ENCODE data around the gene WDR1.

The WDR1 gene

GRCh38 chr4:10154241-10154640 lies 37.6 kb upstream of the WDR1 start:
- Histone ChIP-seq H3K27ac (no peak overlapping the region), H3K4me3 (ENCODE audit: low read depth, low read length) (no peak overlapping the region), H3K36me3 (replicated peaks) (no peaks in the 10 kb centered on the region), H3K27me3 (replicated peaks) (peaks cover 3% of the 10 kb centered on the region)
- in situ Hi-C loops (cut with HindIII; ENCODE audit: low pct_ligation_motif_present, low sequenced_read_pairs) = loop anchor here (25.0 kb wide), 1 partner anchor 383 kb away; no protein-coding TSS in a partner anchor
- no peak for DNase-seq
- no peak for TF ChIP-seq CTCF (IDR thresholded peaks at IDR 0.05; ENCODE audit: low read depth, low read length, missing control alignments)

- Histone ChIP-seq H3K36me3 (replicated peaks) (no peaks in the 10 kb centered on the region), H3K27me3 (replicated peaks) (peaks cover 3% of the 10 kb centered on the region), H3K4me3 (ENCODE audit: low read depth, low read length) (no peak overlapping the region), H3K27ac (no peak overlapping the region)
- DNase-seq = no peak
- TF ChIP-seq CTCF (IDR thresholded peaks at IDR 0.05; ENCODE audit: low read depth, low read length, missing control alignments) = no peak
- in situ Hi-C loops (cut with HindIII; ENCODE audit: low pct_ligation_motif_present, low sequenced_read_pairs) = loop anchor here (25.0 kb wide), 1 partner anchor 384 kb away; no protein-coding TSS in a partner anchor
Measured at GRCh38 chr4:10153161-10153560, 36.6 kb upstream of the WDR1 start.

DNA sequence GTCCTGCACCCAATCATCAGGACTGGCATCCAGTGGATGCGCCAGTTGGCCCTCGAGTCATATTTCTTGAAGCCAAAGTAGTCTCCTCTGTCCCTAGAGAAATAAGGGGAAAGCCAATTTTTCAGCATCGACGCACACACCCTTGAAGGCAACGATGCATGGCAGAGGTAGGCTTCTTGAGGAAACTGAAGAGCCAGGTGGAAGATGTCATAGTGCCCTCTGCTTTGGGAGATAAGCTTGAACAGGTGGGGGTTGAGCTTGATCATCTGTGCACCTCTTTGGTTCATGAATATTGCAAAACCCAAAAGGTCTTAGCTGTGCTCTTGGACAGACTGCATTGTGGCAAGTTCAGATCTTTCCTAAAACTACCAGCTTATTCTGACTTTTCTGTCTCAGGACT lies 34.6 kb upstream of the WDR1 start:
- Histone ChIP-seq H3K27ac (no peak overlapping the region), H3K36me3 (replicated peaks) (no peaks in the 10 kb centered on the region), H3K4me3 (ENCODE audit: low read depth, low read length) (no peak overlapping the region), H3K27me3 (replicated peaks) (peaks cover 3% of the 10 kb centered on the region)
- in situ Hi-C loops (cut with HindIII; ENCODE audit: low pct_ligation_motif_present, low sequenced_read_pairs) = loop anchor here (25.0 kb wide), 1 partner anchor 386 kb away; no protein-coding TSS in a partner anchor
- no peak for TF ChIP-seq CTCF (IDR thresholded peaks at IDR 0.05; ENCODE audit: low read depth, low read length, missing control alignments)
- DNase-seq = no peak

- DNase-seq = no peak
- TF ChIP-seq CTCF (IDR thresholded peaks at IDR 0.05; ENCODE audit: low read depth, low read length, missing control alignments) = no peak
Measured at GRCh38 chr4:10144966-10145365, 28.4 kb upstream of the WDR1 start.

DNA sequence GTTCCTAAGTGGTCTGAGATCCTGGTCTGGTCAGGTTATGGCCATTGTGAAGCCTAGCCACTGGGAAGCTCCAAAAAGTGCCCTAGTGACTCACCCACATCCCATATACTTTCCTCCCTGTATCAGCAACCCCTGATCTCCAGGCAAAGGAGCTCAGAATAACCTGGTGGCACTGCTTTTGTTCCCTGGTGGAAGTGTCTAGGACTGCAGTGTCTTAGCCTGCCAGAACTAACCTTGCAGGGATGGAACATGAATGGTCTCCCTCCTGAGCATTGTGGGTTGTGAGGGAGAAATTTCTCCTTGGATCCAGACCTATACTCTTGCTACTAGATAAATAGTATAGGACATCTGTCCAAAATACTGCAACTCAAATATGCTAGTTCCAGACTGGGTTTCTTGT lies 27.9 kb upstream of the WDR1 start:
- no peaks in the 10 kb centered on the region for H3K27me3 ChIP-seq (replicated peaks)
- TF ChIP-seq CTCF (IDR thresholded peaks at IDR 0.05; ENCODE audit: low read depth, low read length, missing control alignments) = no peak
- no peak for DNase-seq
- no peak overlapping the region for H3K27ac ChIP-seq
- H3K4me3 ChIP-seq (ENCODE audit: low read depth, low read length) = no peak overlapping the region
- H3K36me3 ChIP-seq (replicated peaks) = no peaks in the 10 kb centered on the region
- in situ Hi-C loops (cut with HindIII; ENCODE audit: low pct_ligation_motif_present, low sequenced_read_pairs) = no loop called here

More at GRCh38 chr4:10144966-10145365, 28.4 kb upstream of the WDR1 start:
- no peak overlapping the region for H3K4me3 ChIP-seq (ENCODE audit: low read depth, low read length)
- no peak overlapping the region for H3K27ac ChIP-seq
- in situ Hi-C loops (cut with HindIII; ENCODE audit: low pct_ligation_motif_present, low sequenced_read_pairs) = no loop called here
- no peaks in the 10 kb centered on the region for H3K27me3 ChIP-seq (replicated peaks)
- no peaks in the 10 kb centered on the region for H3K36me3 ChIP-seq (replicated peaks)

- in situ Hi-C loops (cut with HindIII; ENCODE audit: low pct_ligation_motif_present, low sequenced_read_pairs) = no loop called here
- TF ChIP-seq CTCF (IDR thresholded peaks at IDR 0.05; ENCODE audit: low read depth, low read length, missing control alignments) = no peak
- Histone ChIP-seq H3K4me3 (ENCODE audit: low read depth, low read length) (no peak overlapping the region), H3K36me3 (replicated peaks) (no peaks in the 10 kb centered on the region), H3K27me3 (replicated peaks) (no peaks in the 10 kb centered on the region), H3K27ac (no peak overlapping the region)
- no peak for DNase-seq
Measured at GRCh38 chr4:10143171-10143570, 26.6 kb upstream of the WDR1 start.
